HCT116 (cell line): ENCODE results near the gene TYRO3.

Experiments
- CTCF ChIP-seq, 3 experiments: fragments of 200-600 bp in 1 of 3; sonication (generic) in 1 of 3; IDR thresholded peaks in 2 of 3; conservative IDR thresholded peaks in 1 of 3; 2 replicates each; pipeline ENCODE4 v1.5.1; 2012 to 2017; ENCODE audit warnings: low read depth in 2 of 3, low read length in 2 of 3, antibody characterized with exemption in 1 of 3, borderline replicate concordance in 1 of 3, control low read depth in 1 of 3, mild to moderate bottlenecking in 1 of 3, mixed read lengths in 1 of 3, mixed run types in 1 of 3, moderate library complexity in 1 of 3; ENCODE audit not compliant: insufficient read depth in 1 of 3
- EZH2 ChIP-seq: fragments of 200-600 bp; sonication (generic); IDR thresholded peaks from 2 replicates; pipeline ENCODE4 v1.6.1; 2017; ENCODE audit warnings: antibody characterized with exemption, mixed run types
- POLR2A ChIP-seq: IDR thresholded peaks from 2 replicates; pipeline ENCODE4 v1.7.0; 2011; ENCODE audit warnings: borderline replicate concordance; ENCODE audit not compliant: insufficient read depth, insufficient read length; ENCODE audit errors: extremely low read depth
- POLR2AphosphoS5 ChIP-seq: IDR thresholded peaks from 2 replicates; pipeline ENCODE4 v1.6.1; 2011; ENCODE audit warnings: mild to moderate bottlenecking, low read depth, low read length, moderate library complexity
- RAD21 ChIP-seq: IDR thresholded peaks from 2 replicates; pipeline ENCODE4 v1.6.1; 2012; ENCODE audit warnings: low read depth, mild to moderate bottlenecking
- REST ChIP-seq: IDR thresholded peaks from 2 replicates; pipeline ENCODE4 v1.6.1; 2012; ENCODE audit warnings: low read depth
- SP1 ChIP-seq: IDR thresholded peaks from 2 replicates; pipeline ENCODE4 v1.6.1; 2012; ENCODE audit warnings: low read depth
- YY1 ChIP-seq: IDR thresholded peaks from 2 replicates; pipeline ENCODE4 v1.6.1; 2011; ENCODE audit warnings: low read length, low read depth, moderate library complexity, mild to moderate bottlenecking; ENCODE audit not compliant: insufficient replicate concordance; ENCODE audit errors: extremely low read depth
- ZNF274 ChIP-seq: fragments of 200-500 bp; sonication (Bioruptor generic); IDR thresholded peaks from 2 replicates; pipeline ENCODE4 v1.6.1; 2014; ENCODE audit warnings: mild to moderate bottlenecking, low read depth, low read length, inconsistent platforms

GRCh38 chr15:41629463-41629862 is 70.5 kb downstream of the TYRO3 start:
- TF ChIP-seq CTCF (IDR thresholded peaks at IDR 0.05 in 2 of 3, conservative IDR thresholded peaks at IDR 0.05 in 1 of 3; ENCODE audit: borderline replicate concordance in 1 of 3, insufficient read depth in 1 of 3, low read depth in 2 of 3, low read length in 2 of 3) (no peak), POLR2A (no peak), SP1 (no peak), RAD21 (no peak), POLR2AphosphoS5 (no peak), ZNF274 (no peak), REST (no peak), EZH2 (no peak), YY1 (no peak)
